Aorta (tissue), 5 donors: ENCODE results near the gene KCNJ8. TPM values are rescaled to one million over a fixed set of nuclear protein-coding genes. Genes with fewer than 3 reads are reported as not detected.

ENCODE experiments used
- ATAC-seq: fragments of 200-7000 bp; cut with Tn5 transposase; one replicate; pipeline ENCODE4 v1.9.1; 2022; ENCODE audit warnings: moderate library complexity; ENCODE audit not compliant: low FRiP score
- DNase-seq, 2 donors: peaks; one replicate each; pipeline ENCODE4 v3.0.0-alpha.2; 2020
- H3K27ac ChIP-seq, 2 donors: one replicate each; pipeline ENCODE4 v1.5.1; 2013; ENCODE audit warnings: low read length in 2 of 2, mild to moderate bottlenecking in 2 of 2, moderate library complexity in 2 of 2, control low read depth in 1 of 2, inconsistent platforms in 1 of 2, low read depth in 1 of 2
- H3K27me3 ChIP-seq, 2 donors: one replicate each; pipeline ENCODE4 v1.6.1; 2013; ENCODE audit warnings: control low read depth in 1 of 2, low read length in 1 of 2, mild to moderate bottlenecking in 1 of 2, moderate library complexity in 1 of 2; ENCODE audit not compliant: insufficient read depth in 2 of 2, control insufficient read depth in 1 of 2
- H3K36me3 ChIP-seq, 2 donors: one replicate each; pipeline ENCODE4 v1.6.1; 2013; ENCODE audit warnings: control low read depth in 1 of 2, low read length in 1 of 2, mild to moderate bottlenecking in 1 of 2; ENCODE audit not compliant: insufficient read depth in 2 of 2, control insufficient read depth in 1 of 2
- H3K4me1 ChIP-seq, 2 donors: one replicate each; pipeline ENCODE4 v1.6.1; 2013; ENCODE audit warnings: low read length in 2 of 2, control low read depth in 1 of 2, mild to moderate bottlenecking in 1 of 2, moderate library complexity in 1 of 2; ENCODE audit not compliant: insufficient read depth in 2 of 2, control insufficient read depth in 1 of 2
- H3K4me3 ChIP-seq, 2 donors: one replicate each; pipeline ENCODE4 v1.5.1; 2013; ENCODE audit warnings: low read length in 2 of 2, control low read depth in 1 of 2, mild to moderate bottlenecking in 1 of 2
- H3K9me3 ChIP-seq: one replicate; pipeline ENCODE4 v1.6.1; 2013; ENCODE audit warnings: mild to moderate bottlenecking, low read length; ENCODE audit not compliant: control insufficient read depth
- WGBS, 2 donors: extraction: QIAGEN DNeasy Blood & Tissue Kit; methylation state at CpG; one replicate each; pipeline ENCODE4 v1.1.7; 2013; 5-methylcytosine and 5-hydroxymethylcytosine counted together
- intact Hi-C, 2 donors: fragments of 100-400 bp; cut with DNase I; formaldehyde crosslinking; loops; one replicate each; pipeline versions ENCODE4 v1.14.2 to v1.15.0; 2022
- polyA plus RNA-seq, 2 donors: library from polyadenylated mRNA; stranded (reverse); fragments of 200-250 nt; gene quantifications; one replicate each; pipeline ENCODE4 v1.2.3, GENCODE V29; 2013
- total RNA-seq, 2 donors: library from RNA; stranded (reverse); fragmentation: NEBNext Ultra II Directional; extraction: Animal tissue kit (Norgen Biotek cat#: 25700); gene quantifications; one replicate each; pipeline ENCODE4 v1.2.1, GENCODE V29; 2021
- donor health status: healthy with polysubstance abuse.
- donor health status: Bipolar disorder and iron deficiency.
- donor health status: DM: no; HTN: no; CAD: no.
- donor health status: DM: no; HTN: no; CAD: no.
- donor health status: DM: yes; HTN: yes; CAD: no.

Gene KCNJ8
- total and polyA plus RNA-seq, 4 donors, result 4.0 to 27.2 (median 10.9) TPM

DNA sequence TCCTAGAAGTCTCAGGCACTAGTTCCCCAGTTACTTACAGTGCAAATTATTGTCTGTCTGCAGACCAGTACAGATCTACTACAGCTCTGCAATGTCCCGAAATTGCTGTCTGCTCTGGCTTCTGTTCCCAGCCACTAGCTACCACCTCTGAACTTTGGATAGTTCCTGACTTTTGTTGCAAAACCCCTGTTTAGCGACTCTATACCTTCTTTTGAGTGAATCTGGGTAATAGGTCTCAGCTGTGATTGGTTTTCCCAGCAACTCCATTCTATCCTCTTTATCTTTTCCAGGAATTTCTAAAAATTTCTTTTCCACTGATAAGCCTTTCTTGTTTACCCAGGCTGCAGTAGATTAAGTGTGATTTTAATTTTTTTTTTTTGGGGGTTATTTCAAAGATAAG is 16.8 kb downstream of the KCNJ8 start:
- intact Hi-C loops, result no loop called here
- ATAC-seq, result no peak
- H3K4me1 ChIP-seq, result no peaks in the 10 kb centered on the region

GRCh38 chr12:21756699-21757098 is 17.8 kb downstream of the KCNJ8 start:
- WGBS, 2 donors, result 95 to 98% methylated on average over 4 of the region's 4 CpGs

More for the DNA sequence above, 16.8 kb downstream of the KCNJ8 start:
- Histone ChIP-seq H3K9me3 (no peaks in the 10 kb centered on the region), H3K27me3 (no peaks in the 10 kb centered on the region), H3K27ac (no peak overlapping the region), H3K4me3 (no peak overlapping the region), H3K36me3 (no peaks in the 10 kb centered on the region)
- WGBS, 2 donors, result 45 to 57% methylated on average over 2 of the region's 2 CpGs
- no peak for DNase-seq

DNA sequence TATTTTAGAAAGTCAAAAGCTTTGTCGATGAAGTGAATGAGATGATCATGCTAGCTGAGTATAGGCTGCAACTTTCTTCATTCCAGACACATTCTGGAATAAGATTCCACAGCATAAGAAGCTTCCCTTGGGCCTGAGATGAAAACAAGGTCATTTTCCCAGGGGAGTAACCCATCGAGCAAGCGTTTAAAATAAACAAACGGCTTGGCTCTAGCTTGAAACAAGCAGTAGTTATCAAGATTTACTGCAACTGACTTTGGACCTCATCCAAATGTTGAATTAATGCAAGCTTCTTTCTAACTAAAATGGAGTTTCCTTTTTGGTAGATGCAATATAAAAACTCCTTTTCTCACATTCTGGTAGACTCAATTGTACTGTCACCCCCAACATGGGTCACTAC is 23.0 kb downstream of the KCNJ8 start:
- WGBS, 2 donors, result 5 to 6% methylated on average over 4 of the region's 4 CpGs
- ATAC-seq, result no peak
- no peak for DNase-seq
- H3K4me1 ChIP-seq, result no peaks in the 10 kb centered on the region
- no peaks in the 10 kb centered on the region for H3K9me3 ChIP-seq
- H3K4me3 ChIP-seq, result no peak overlapping the region
- no peak overlapping the region for H3K27ac ChIP-seq
- H3K27me3 ChIP-seq, result no peaks in the 10 kb centered on the region
- intact Hi-C loops, result no loop called here
- no peaks in the 10 kb centered on the region for H3K36me3 ChIP-seq

More at GRCh38 chr12:21756699-21757098, 17.8 kb downstream of the KCNJ8 start:
- no peak overlapping the region for H3K27ac ChIP-seq
- no peaks in the 10 kb centered on the region for H3K9me3 ChIP-seq
- no peaks in the 10 kb centered on the region for H3K27me3 ChIP-seq
- DNase-seq (no peak), ATAC-seq (no peak)
- no peak overlapping the region for H3K4me3 ChIP-seq
- no peaks in the 10 kb centered on the region for H3K4me1 ChIP-seq
- intact Hi-C loops, result no loop called here
- no peaks in the 10 kb centered on the region for H3K36me3 ChIP-seq

DNA sequence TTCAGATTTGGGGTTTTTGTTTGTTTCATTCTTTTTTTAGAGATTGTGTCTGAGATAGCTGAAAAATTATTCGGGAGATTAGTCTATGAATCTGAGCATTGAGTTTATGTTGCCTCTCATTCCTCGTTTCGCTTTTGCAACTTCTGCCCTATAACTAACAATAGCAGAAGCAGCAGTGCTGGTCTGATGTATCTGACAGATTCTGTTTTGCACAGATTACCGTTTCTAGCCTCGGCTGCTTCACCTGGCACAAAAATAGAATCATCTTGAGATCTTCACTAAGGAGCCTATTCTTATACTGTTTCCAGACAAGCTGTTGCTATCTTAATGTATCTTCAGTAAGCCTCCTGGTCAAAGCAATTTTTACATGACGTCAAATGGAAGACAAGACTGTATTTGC is 29.2 kb downstream of the KCNJ8 start:
- ATAC-seq (no peak), DNase-seq (no peak)
- Histone ChIP-seq H3K4me1 (no peaks in the 10 kb centered on the region), H3K9me3 (peaks cover 2% of the 10 kb centered on the region), H3K27ac (no peak overlapping the region), H3K4me3 (no peak overlapping the region), H3K27me3 (no peaks in the 10 kb centered on the region), H3K36me3 (no peaks in the 10 kb centered on the region)
- intact Hi-C loops, result no loop called here
- WGBS, 2 donors, result 92 to 93% methylated on average over 6 of the region's 6 CpGs

DNA sequence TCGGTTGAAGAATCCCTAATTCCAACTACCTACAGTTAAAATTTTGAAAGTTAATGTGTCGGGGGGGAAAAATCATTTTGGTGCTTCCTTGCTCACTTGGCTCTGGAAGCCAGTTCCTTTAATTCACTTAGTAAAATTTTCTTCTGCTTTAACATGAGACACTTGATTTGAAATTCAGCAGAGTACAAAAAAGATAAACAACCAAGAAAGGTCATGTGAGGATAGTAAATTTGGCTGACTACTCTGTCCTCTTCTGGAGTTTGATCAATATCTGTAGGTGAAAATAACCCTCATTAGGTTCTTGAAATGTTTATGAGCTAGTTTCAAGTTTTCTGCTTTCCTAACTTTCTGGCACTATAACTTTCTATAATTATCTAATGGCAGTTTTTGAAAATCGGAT is 43.4 kb downstream of the KCNJ8 start:
- Histone ChIP-seq H3K4me1 (no peaks in the 10 kb centered on the region), H3K27me3 (no peaks in the 10 kb centered on the region), H3K27ac (no peak overlapping the region), H3K9me3 (no peaks in the 10 kb centered on the region), H3K36me3 (no peaks in the 10 kb centered on the region), H3K4me3 (no peak overlapping the region)
- ATAC-seq (no peak), DNase-seq (no peak)
- WGBS, 2 donors, result 64 to 66% methylated on average over 3 of the region's 3 CpGs
- intact Hi-C loops, result no loop called here

DNA sequence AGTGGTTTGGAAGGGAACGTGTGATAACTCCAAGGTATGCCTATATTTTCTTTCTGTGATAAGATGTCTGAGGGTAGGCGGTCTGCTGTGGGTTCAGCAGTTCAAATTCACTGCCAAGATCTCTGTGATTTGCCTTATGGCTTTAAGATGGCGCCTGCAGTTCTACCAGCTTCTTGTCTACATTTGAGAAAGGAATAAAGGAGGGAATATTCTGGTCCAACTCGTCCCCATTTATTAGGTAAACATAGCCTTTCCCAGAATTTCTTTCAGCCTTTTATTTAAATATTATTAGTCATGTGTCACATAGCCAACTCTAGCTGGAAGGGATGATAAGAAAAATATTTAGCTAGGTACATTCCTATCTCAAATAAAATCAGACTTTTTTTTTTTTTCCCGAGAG is 48.8 kb downstream of the KCNJ8 start:
- intact Hi-C loops, result loop anchor here in 1 of 2 donors (10.0 kb wide), 1 partner anchor 49 kb away; the partner anchor contains the start of gene KCNJ8
- 20 to 21% methylated on average over 5 of the region's 5 CpGs for WGBS, 2 donors
- Histone ChIP-seq H3K4me3 (no peak overlapping the region), H3K27me3 (no peaks in the 10 kb centered on the region), H3K9me3 (no peaks in the 10 kb centered on the region), H3K36me3 (no peaks in the 10 kb centered on the region), H3K4me1 (no peaks in the 10 kb centered on the region), H3K27ac (no peak overlapping the region)
- ATAC-seq, result no peak
- DNase-seq, result no peak

- H3K4me1 ChIP-seq, result no peaks in the 10 kb centered on the region
- no peaks in the 10 kb centered on the region for H3K27me3 ChIP-seq
- DNase-seq (no peak), ATAC-seq (no peak)
- no peaks in the 10 kb centered on the region for H3K9me3 ChIP-seq
- H3K36me3 ChIP-seq, result no peaks in the 10 kb centered on the region
- H3K27ac ChIP-seq, result no peak overlapping the region
- H3K4me3 ChIP-seq, result no peak overlapping the region
- intact Hi-C loops, result no loop called here
- 76 to 79% methylated on average over 3 of the region's 3 CpGs for WGBS, 2 donors
Measured at GRCh38 chr12:21718944-21719650, 55.4 kb downstream of the KCNJ8 start.

DNA sequence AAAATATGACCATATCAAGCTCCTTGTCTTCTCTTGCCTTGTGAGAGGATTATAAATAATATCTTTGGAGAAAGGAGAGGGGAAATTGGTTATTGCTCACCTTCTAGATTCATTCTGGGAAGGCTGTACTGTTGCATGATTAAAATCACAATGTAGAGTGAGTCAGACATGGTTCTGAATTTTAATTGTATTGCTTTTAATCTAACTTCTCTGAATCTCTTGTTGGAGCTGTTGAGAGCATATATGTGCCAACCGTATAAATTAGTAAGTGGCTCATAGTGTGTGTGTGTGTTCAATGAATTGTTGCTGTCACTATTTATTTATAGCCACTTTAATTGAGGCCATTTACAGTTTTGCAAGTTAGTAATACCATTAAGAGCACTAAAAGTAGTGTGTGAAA is 56.1 kb downstream of the KCNJ8 start:
- DNase-seq, result no peak
- no peak for ATAC-seq
- no peaks in the 10 kb centered on the region for H3K4me1 ChIP-seq
- H3K27me3 ChIP-seq, result no peaks in the 10 kb centered on the region
- WGBS, 2 donors, result 57 to 61% methylated on average over 1 of the region's 1 CpG
- H3K27ac ChIP-seq, result no peak overlapping the region
- no peak overlapping the region for H3K4me3 ChIP-seq
- intact Hi-C loops, result no loop called here
- no peaks in the 10 kb centered on the region for H3K9me3 ChIP-seq
- no peaks in the 10 kb centered on the region for H3K36me3 ChIP-seq

DNA sequence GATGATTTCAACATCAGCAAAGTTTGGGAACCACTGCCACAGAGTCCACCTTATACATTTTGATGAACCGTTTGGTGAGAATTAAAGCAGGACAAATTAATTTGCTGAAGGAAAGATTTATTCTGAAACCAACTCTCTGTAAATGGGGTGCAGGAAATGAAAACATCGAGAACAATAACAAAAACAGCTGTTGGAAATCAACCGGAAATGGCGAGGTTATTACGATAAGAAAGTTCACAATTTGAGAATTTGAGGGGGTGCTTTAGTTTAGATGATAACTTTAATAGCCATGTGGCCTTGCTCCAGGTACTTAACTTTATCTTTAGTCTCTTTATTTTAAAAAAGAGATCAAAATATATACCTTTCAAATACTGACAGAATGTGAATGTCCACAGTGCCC is 56.7 kb downstream of the KCNJ8 start:
- H3K27ac ChIP-seq, result no peak overlapping the region
- H3K36me3 ChIP-seq, result no peaks in the 10 kb centered on the region
- DNase-seq, result no peak
- intact Hi-C loops, result no loop called here
- 44 to 45% methylated on average over 5 of the region's 5 CpGs for WGBS, 2 donors
- H3K9me3 ChIP-seq, result no peaks in the 10 kb centered on the region
- no peak overlapping the region for H3K4me3 ChIP-seq
- no peaks in the 10 kb centered on the region for H3K4me1 ChIP-seq
- no peaks in the 10 kb centered on the region for H3K27me3 ChIP-seq
- no peak for ATAC-seq
